HG03095 (cell line): ENCODE results near the gene FNDC11.
"Not testable (repeated sequence)": the region's sequence is repeated elsewhere in the genome, so short reads cannot be mapped to it uniquely, and the experiment has no call there.

Experiments used
- ATAC-seq: cut with Tn5 transposase; IDR thresholded peaks from one replicate; pipeline ENCODE4 v1.9.1; 2021; ENCODE audit warnings: moderate library complexity; ENCODE audit not compliant: unreplicated experiment

Gene FNDC11

DNA sequence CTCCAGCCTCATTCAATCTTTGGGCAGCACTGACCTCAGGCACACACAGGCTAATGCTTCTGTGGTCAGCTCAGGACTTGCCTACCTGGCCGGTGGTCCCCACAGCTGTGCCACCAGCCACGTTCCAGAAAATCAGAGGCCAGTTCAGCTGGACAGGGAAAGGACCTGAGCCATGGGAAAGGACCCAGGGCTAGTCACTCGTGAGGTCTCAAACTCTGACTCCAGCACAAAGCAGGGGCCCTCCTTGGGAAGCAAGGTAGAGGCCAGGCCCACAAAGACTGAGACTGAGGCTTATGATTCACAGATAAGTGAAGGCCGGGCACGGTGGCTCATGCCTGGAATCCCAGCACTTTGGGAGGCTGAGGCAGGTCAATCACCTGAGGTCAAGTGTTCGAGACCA is 42.5 kb downstream of the FNDC11 start:
- ATAC-seq, result no peak

DNA sequence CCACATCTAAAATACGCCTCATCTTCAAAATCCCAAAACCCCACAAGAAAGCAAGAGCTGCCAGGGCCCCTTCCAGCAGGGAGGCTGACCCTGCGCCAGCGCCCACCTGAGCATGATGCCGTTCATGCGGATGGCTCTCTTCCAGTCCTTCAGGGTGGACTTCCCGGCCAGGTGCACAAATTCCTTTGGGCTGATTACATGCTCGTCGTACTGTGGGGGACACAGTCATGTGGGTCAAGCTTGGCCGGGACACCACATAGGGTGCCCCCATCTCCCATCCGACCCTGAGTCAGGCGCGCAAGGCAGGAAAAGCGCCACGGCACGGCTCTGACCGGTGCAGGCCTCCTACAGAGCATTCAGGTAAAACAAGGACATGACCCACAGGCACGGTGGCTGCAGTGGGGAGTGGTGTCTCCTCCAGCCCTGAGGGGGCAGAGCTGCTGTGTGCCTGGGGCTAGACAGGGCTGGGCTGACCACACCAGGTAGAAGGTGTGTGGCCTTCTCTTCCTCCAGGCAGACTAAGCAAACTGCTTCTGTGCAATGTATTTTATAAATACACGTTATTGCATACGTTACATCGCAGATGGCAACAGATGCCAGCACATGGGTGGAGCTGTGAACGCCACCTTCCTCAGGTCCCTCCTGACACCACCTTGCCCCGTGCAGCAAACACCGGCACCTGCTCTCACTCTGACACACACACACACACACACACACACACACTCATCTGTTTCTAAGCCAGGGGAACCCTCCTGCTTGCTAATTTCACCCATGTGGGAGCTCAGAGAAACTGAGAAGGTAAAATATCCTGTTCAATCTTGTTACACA is 43.9 kb downstream of the FNDC11 start:
- ATAC-seq, result no peak

DNA sequence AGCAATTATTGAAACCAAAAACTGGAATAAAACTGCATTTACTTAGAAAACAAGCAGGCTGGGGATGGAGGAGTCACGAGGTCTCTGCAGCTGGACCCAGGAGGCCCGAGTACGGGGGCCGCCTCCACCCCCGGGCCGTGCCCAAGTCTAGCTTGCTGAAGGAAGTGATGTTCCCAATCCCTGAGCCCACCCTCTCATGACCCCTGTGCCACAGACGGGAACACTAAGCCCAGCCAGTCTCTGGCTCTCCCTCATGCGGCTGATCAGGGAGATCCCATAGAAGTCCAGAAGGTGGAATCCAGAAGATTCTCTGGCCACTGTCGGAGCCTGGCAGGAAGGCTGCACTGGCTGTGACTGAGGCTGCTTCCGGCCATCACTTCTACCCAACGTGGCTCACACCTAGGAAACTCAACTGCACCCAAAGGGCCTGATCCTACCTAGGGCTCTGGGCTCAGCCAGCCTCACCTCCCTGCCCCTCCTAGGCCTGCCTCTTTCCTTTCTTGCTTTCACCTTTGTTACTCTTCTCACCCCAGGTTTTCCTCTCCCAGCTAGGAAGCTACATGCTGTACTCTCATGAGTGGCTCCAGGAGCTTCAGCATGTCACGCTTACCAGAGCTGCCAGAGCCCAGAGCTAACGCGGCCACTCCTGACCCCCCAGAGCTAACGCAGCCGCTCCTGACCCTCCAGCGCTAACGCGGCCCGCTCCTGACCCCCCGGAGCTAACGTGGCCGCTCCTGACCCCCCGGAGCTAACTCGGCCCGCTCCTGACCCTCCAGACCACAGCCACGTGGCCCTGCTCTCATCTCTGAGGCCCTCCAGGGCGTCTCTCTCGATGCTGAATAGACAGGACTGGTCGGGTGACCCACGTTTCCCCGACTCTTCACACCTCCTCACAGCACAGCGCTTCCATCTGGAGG is 44.8 kb downstream of the FNDC11 start:
- no peak for ATAC-seq

DNA sequence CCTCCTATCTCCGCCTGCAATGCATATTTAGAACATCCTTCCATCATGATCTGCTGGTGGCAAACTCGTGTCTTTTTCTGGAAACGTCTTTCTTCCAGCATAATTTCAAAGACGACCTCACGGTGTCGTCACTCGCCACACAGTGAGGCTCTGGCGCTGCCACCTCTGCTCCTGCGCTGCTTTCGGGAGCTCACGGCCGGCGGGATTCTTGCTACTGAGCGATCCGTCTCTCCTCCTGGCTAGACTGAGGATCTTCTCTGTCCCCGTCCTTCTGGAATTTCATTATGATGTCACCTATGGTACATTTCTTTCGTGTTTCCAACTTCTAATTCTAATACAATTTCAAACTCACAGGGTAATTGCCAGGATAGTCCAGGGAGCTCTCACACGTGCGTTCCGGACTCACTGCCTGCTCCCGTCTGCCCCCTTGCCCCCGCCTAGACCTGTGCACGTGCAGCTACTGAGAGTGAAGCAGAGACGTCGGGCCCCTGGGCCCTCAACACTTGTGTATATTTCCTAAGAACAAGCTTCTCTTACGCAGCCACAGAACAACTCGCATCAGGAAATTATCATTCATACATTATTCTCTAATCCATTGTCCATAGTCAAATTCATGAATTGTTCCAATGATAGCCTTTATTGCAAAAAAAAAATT is 45.6 kb downstream of the FNDC11 start:
- no peak for ATAC-seq

DNA sequence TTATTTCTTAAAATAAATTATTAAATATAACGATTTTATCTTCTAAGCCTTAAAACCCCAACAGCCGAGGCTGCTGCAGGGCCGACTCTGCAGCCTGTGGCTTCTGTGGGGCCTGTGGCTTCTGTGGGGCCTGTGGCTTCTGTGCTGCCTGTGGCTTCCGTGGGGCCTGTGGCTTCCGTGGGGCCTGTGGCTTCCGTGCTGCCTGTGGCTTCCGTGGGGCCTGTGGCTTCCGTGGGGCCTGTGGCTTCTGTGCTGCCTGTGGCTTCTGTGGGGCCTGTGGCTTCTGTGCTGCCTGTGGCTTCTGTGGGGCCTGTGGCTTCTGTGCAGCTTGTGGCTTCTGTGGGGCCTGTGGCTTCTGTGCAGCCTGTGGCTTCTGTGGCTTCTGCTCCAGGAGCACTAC is 47.7 kb downstream of the FNDC11 start:
- ATAC-seq, result not testable (repeated sequence)

DNA sequence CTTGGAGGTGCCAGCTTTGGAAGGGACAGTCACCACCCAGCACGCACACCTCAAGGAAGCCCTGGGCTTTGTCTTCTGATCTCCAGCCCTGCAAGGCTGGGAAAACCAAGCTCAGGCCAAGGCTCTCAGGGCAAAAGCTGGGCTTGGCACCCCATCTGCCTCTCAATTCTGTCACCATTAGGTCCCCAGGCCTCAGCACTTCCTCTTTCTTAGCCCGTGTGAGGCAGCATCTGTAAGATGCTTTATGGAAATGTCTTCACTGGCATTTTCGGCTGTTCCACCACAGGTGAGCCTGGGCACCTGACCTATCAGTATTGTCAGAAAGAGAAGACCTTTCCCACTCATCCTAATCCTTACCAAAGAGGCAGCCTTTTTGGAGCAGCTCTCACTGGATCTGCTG is 48.4 kb downstream of the FNDC11 start:
- ATAC-seq, result no peak
